ENCODE results near the gene CHRM5. TPM values are rescaled to one million over a fixed set of nuclear protein-coding genes. Genes with fewer than 3 reads are reported as not detected.

The CHRM5 gene
- total RNA-seq, 1 donor from 2014 or later = not detected

- DNase-seq (ENCODE audit: low read depth) (no peak), FAIRE-seq (no peak)
- Histone ChIP-seq H3K4me3 (ENCODE audit: low read depth, low read length) (no peak overlapping the region), H3K36me3 (ENCODE audit: control insufficient read depth, insufficient read depth, low read length) (no peaks in the 10 kb centered on the region), H3K27me3 (ENCODE audit: control insufficient read depth, insufficient read depth, low read length) (no peaks in the 10 kb centered on the region)
- TF ChIP-seq CTCF (IDR thresholded peaks at IDR 0.05; ENCODE audit: insufficient read depth, low read length, severe bottlenecking) = no peak
Measured at GRCh38 chr15:34107315-34107714, 139.0 kb downstream of the CHRM5 start.

- DNase-seq (ENCODE audit: low read depth) (peak; percentile 40), FAIRE-seq (no peak)
- Histone ChIP-seq H3K36me3 (ENCODE audit: control insufficient read depth, insufficient read depth, low read length) (no peaks in the 10 kb centered on the region), H3K4me3 (ENCODE audit: low read depth, low read length) (no peak overlapping the region), H3K27me3 (ENCODE audit: control insufficient read depth, insufficient read depth, low read length) (no peaks in the 10 kb centered on the region)
- peak; percentile 49 for TF ChIP-seq CTCF (IDR thresholded peaks at IDR 0.05; ENCODE audit: insufficient read depth, low read length, severe bottlenecking)
Measured at GRCh38 chr15:34109797-34110663, 141.7 kb downstream of the CHRM5 start.

GRCh38 chr15:34111488-34111887, 143.2 kb downstream of the CHRM5 start:
- no peak for FAIRE-seq
- H3K27me3 ChIP-seq (ENCODE audit: control insufficient read depth, insufficient read depth, low read length) = no peaks in the 10 kb centered on the region
- no peak for TF ChIP-seq CTCF (IDR thresholded peaks at IDR 0.05; ENCODE audit: insufficient read depth, low read length, severe bottlenecking)
- no peak for DNase-seq (ENCODE audit: low read depth)
- no peak overlapping the region for H3K4me3 ChIP-seq (ENCODE audit: low read depth, low read length)
- H3K36me3 ChIP-seq (ENCODE audit: control insufficient read depth, insufficient read depth, low read length) = no peaks in the 10 kb centered on the region

- TF ChIP-seq CTCF (IDR thresholded peaks at IDR 0.05; ENCODE audit: insufficient read depth, low read length, severe bottlenecking) = no peak
- Histone ChIP-seq H3K4me3 (ENCODE audit: low read depth, low read length) (no peak overlapping the region), H3K27me3 (ENCODE audit: control insufficient read depth, insufficient read depth, low read length) (no peaks in the 10 kb centered on the region), H3K36me3 (ENCODE audit: control insufficient read depth, insufficient read depth, low read length) (no peaks in the 10 kb centered on the region)
- DNase-seq (ENCODE audit: low read depth) (no peak), FAIRE-seq (no peak)
Measured at GRCh38 chr15:34114215-34114614, 145.9 kb downstream of the CHRM5 start.

- DNase-seq (ENCODE audit: low read depth) = no peak
- H3K27me3 ChIP-seq (ENCODE audit: control insufficient read depth, insufficient read depth, low read length) = no peaks in the 10 kb centered on the region
- H3K36me3 ChIP-seq (ENCODE audit: control insufficient read depth, insufficient read depth, low read length) = no peaks in the 10 kb centered on the region
- no peak overlapping the region for H3K4me3 ChIP-seq (ENCODE audit: low read depth, low read length)
- no peak for FAIRE-seq
- TF ChIP-seq CTCF (IDR thresholded peaks at IDR 0.05; ENCODE audit: insufficient read depth, low read length, severe bottlenecking) = no peak
Measured at GRCh38 chr15:34114739-34115138, 146.4 kb downstream of the CHRM5 start.
